HCT116 (cell line): ENCODE data around the gene TATDN2. TPM values are rescaled to one million over a fixed set of nuclear protein-coding genes. Genes with fewer than 3 reads are reported as not detected.

ENCODE experiments used
- ATAC-seq: fragments of 200-7000 bp; cut with Tn5 transposase; 2 replicates; pipeline ENCODE4 v1.9.1; 2020; ENCODE audit warnings: mild to moderate bottlenecking, moderate library complexity
- BruUV-seq: library from RNA; stranded (reverse); fragments of 400-500 nt; replicated peaks from 2 replicates; lab custom pipeline; 2021; lab: Mats Ljungman, UMichigan
- CTCF ChIA-PET: fragments of 300-600 bp; sonication (Branson Sonifier 250); formaldehyde crosslinking; loops from one replicate; lab custom pipeline; 2021; ENCODE audit warnings: antibody characterized with exemption; lab: Charles Lee
- POLR2A ChIA-PET: fragments of 300-600, 350-600 bp; sonication (Branson Sonifier 250); formaldehyde crosslinking; loops from one replicate; lab custom pipeline; 2021; ENCODE audit warnings: antibody characterized with exemption; lab: Charles Lee
- RAD21 ChIA-PET, 2 experiments: fragments of 300-600 bp; sonication (Branson Sonifier 250); formaldehyde crosslinking; loops; one replicate each; lab custom pipeline; 2023; ENCODE audit warnings: low total read pairs in 2 of 2; ENCODE audit not compliant: uncharacterized antibody in 2 of 2, unreplicated experiment in 2 of 2, low non-redundant PET in 1 of 2; lab: Charles Lee
- DNase-seq: peaks from one replicate; pipeline ENCODE4 v3.0.0-alpha.2; 2010; ENCODE audit warnings: low read depth, low spot score
- H2AFZ ChIP-seq: fragments of 200-600 bp; shearing (Covaris generic), sonication (generic); 2 replicates; pipeline ENCODE4 v1.6.1; 2017; ENCODE audit warnings: low read depth, mixed run types, mixed read lengths, antibody characterized with exemption, low read length; ENCODE audit not compliant: poor library complexity, severe bottlenecking
- H3K27ac ChIP-seq: 2 replicates; pipeline ENCODE4 v1.5.1; 2012; ENCODE audit warnings: low read depth, low read length
- H3K27me3 ChIP-seq: fragments of 200-600 bp; sonication (generic); 2 replicates; pipeline ENCODE4 v1.6.1; 2016; ENCODE audit warnings: mixed run types, low read length, mixed read lengths; ENCODE audit not compliant: insufficient read depth
- H3K36me3 ChIP-seq, 2 experiments: fragments of 200-500 bp in 1 of 2; fragments of 200-600 bp in 1 of 2; sonication (Bioruptor generic) in 1 of 2; sonication (generic) in 1 of 2; 2 replicates each; pipeline versions ENCODE4 v1.5.1 to v1.6.1; 2014 to 2016; ENCODE audit warnings: low read length in 2 of 2, inconsistent platforms in 1 of 2, mixed read lengths in 1 of 2, mixed run types in 1 of 2; ENCODE audit not compliant: insufficient read depth in 2 of 2, control insufficient read depth in 1 of 2
- H3K4me1 ChIP-seq, 2 experiments: fragments of 200-600 bp in 1 of 2; sonication (generic) in 1 of 2; 2 replicates each; pipeline versions ENCODE4 v1.5.1 to v1.6.1; 2012 to 2017; ENCODE audit warnings: low read length in 2 of 2, inconsistent platforms in 1 of 2, mild to moderate bottlenecking in 1 of 2, mixed read lengths in 1 of 2, mixed run types in 1 of 2, moderate library complexity in 1 of 2; ENCODE audit not compliant: insufficient read depth in 2 of 2, control insufficient read depth in 1 of 2
- H3K4me2 ChIP-seq: fragments of 200-600 bp; sonication (generic); 2 replicates; pipeline ENCODE4 v1.6.1; 2017; ENCODE audit warnings: mixed run types, low read length, mixed read lengths
- H3K4me3 ChIP-seq, 2 experiments: fragments of 200-600 bp in 1 of 2; sonication (generic) in 1 of 2; replicated peaks in 1 of 2; 2 replicates each; pipeline ENCODE4 v1.5.1; 2011 to 2016; ENCODE audit warnings: low read length in 2 of 2, control low read depth in 1 of 2, low read depth in 1 of 2, mild to moderate bottlenecking in 1 of 2, mixed read lengths in 1 of 2, mixed run types in 1 of 2
- H3K79me2 ChIP-seq: fragments of 200-600 bp; sonication (generic); 2 replicates; pipeline ENCODE4 v1.6.1; 2017; ENCODE audit warnings: mild to moderate bottlenecking, mixed run types, low read length, moderate library complexity, mixed read lengths; ENCODE audit not compliant: insufficient read depth
- H3K9ac ChIP-seq: fragments of 200-600 bp; sonication (generic); 2 replicates; pipeline ENCODE4 v1.6.1; 2016; ENCODE audit warnings: low read length, mixed read lengths
- H3K9me2 ChIP-seq: fragments of 200-600 bp; sonication (generic), shearing (Covaris generic); 2 replicates; pipeline ENCODE4 v1.6.1; 2017; ENCODE audit warnings: mixed run types, mild to moderate bottlenecking, moderate library complexity; ENCODE audit not compliant: insufficient read depth
- H3K9me3 ChIP-seq, 2 experiments: fragments of 200-500 bp in 1 of 2; fragments of 200-600 bp in 1 of 2; sonication (Bioruptor generic) in 1 of 2; sonication (generic) in 1 of 2; 2 replicates each; pipeline ENCODE4 v1.6.1; 2014 to 2017; ENCODE audit warnings: low read length in 2 of 2, mixed read lengths in 2 of 2, inconsistent platforms in 1 of 2, low read depth in 1 of 2, mild to moderate bottlenecking in 1 of 2, mixed run types in 1 of 2, moderate library complexity in 1 of 2; ENCODE audit not compliant: control insufficient read depth in 1 of 2, insufficient read depth in 1 of 2
- H4K20me1 ChIP-seq: fragments of 200-600 bp; sonication (generic), shearing (Covaris generic); 2 replicates; pipeline ENCODE4 v1.6.1; 2017; ENCODE audit warnings: mixed run types, mild to moderate bottlenecking, moderate library complexity; ENCODE audit not compliant: insufficient read depth
- CTCF ChIP-seq, 3 experiments: fragments of 200-600 bp in 1 of 3; sonication (generic) in 1 of 3; IDR thresholded peaks in 2 of 3; conservative IDR thresholded peaks in 1 of 3; 2 replicates each; pipeline ENCODE4 v1.5.1; 2012 to 2017; ENCODE audit warnings: low read depth in 2 of 3, low read length in 2 of 3, antibody characterized with exemption in 1 of 3, borderline replicate concordance in 1 of 3, control low read depth in 1 of 3, mild to moderate bottlenecking in 1 of 3, mixed read lengths in 1 of 3, mixed run types in 1 of 3, moderate library complexity in 1 of 3; ENCODE audit not compliant: insufficient read depth in 1 of 3
- EGR1 ChIP-seq: IDR thresholded peaks from 2 replicates; pipeline ENCODE4 v1.6.1; 2012; ENCODE audit warnings: low read depth
- ELF1 ChIP-seq: IDR thresholded peaks from 2 replicates; pipeline ENCODE4 v1.6.1; 2012; ENCODE audit warnings: low read depth, borderline replicate concordance
- EZH2 ChIP-seq: fragments of 200-600 bp; sonication (generic); IDR thresholded peaks from 2 replicates; pipeline ENCODE4 v1.6.1; 2017; ENCODE audit warnings: antibody characterized with exemption, mixed run types
- FOSL1 ChIP-seq: IDR thresholded peaks from 2 replicates; pipeline ENCODE4 v1.6.1; 2012; ENCODE audit warnings: low read depth
- JUND ChIP-seq: IDR thresholded peaks from 2 replicates; pipeline ENCODE4 v1.6.1; 2012
- MAX ChIP-seq: IDR thresholded peaks from 2 replicates; pipeline ENCODE4 v1.6.1; 2012
- POLR2AphosphoS5 ChIP-seq: IDR thresholded peaks from 2 replicates; pipeline ENCODE4 v1.6.1; 2011; ENCODE audit warnings: mild to moderate bottlenecking, low read depth, low read length, moderate library complexity
- RAD21 ChIP-seq: IDR thresholded peaks from 2 replicates; pipeline ENCODE4 v1.6.1; 2012; ENCODE audit warnings: low read depth, mild to moderate bottlenecking
- SIN3A ChIP-seq: IDR thresholded peaks from 2 replicates; pipeline ENCODE4 v1.6.1; 2012; ENCODE audit warnings: low read depth
- SP1 ChIP-seq: IDR thresholded peaks from 2 replicates; pipeline ENCODE4 v1.6.1; 2012; ENCODE audit warnings: low read depth
- SRF ChIP-seq: IDR thresholded peaks from 2 replicates; pipeline ENCODE4 v1.6.1; 2012; ENCODE audit warnings: low read depth
- TCF7L2 ChIP-seq: IDR thresholded peaks from 2 replicates; pipeline ENCODE4 v1.7.0; 2011; ENCODE audit warnings: borderline replicate concordance, inconsistent platforms; ENCODE audit not compliant: insufficient read depth, insufficient read length; ENCODE audit errors: extremely low read depth
- YY1 ChIP-seq: IDR thresholded peaks from 2 replicates; pipeline ENCODE4 v1.6.1; 2011; ENCODE audit warnings: low read length, low read depth, moderate library complexity, mild to moderate bottlenecking; ENCODE audit not compliant: insufficient replicate concordance; ENCODE audit errors: extremely low read depth
- ZFX ChIP-seq: fragments of 450-650 bp; IDR thresholded peaks from 2 replicates; pipeline ENCODE4 v1.6.1; 2017
- intact Hi-C: fragments of 100-400 bp; cut with micrococcal nuclease; formaldehyde crosslinking; loops from 2 replicates; pipeline ENCODE4 v1.10.0; 2022
- total RNA-seq: library from RNA; stranded (reverse); gene quantifications from one replicate; pipeline ENCODE4 v1.2.1, GENCODE V29; 2021; ENCODE audit not compliant: unreplicated experiment

Gene TATDN2
- total RNA-seq, 1 experiment from 2014 or later = 26.8 TPM

- no peak for TF ChIP-seq ELF1
- peak; percentile 60 for TF ChIP-seq TCF7L2
- TF ChIP-seq POLR2AphosphoS5 = peak; percentile 69
- TF ChIP-seq ZFX = no peak
- TF ChIP-seq, all 23 proteins: peak for 6
Observed at GRCh38 chr3:10224794-10225665, 23.2 kb upstream of the TATDN2 start (continued).

GRCh38 chr3:10226293-10226692, 22.0 kb upstream of the TATDN2 start:
- POLR2A ChIA-PET = no interaction called here

More at GRCh38 chr3:10226293-10226692, 22.0 kb upstream of the TATDN2 start:
- H3K27me3 ChIP-seq = no peaks in the 10 kb centered on the region
- no peaks in the 10 kb centered on the region for H3K79me2 ChIP-seq
- intact Hi-C loops = loop anchor here (5.0 to 10.0 kb wide), 4 partner anchors 111 to 509 kb away; partner anchors contain the start of genes BRK1 and EMC3
- peaks cover 18 to 30% of the 10 kb centered on the region in 2 experiments for H3K4me1 ChIP-seq
- BruUV-seq = no TSS peak
- no peak for TF ChIP-seq TCF7L2
- no peak for TF ChIP-seq EZH2
- TF ChIP-seq ELF1 = no peak
- TF ChIP-seq YY1 = no peak
- no peak for TF ChIP-seq CTCF (IDR thresholded peaks at IDR 0.05 in 2 of 3, conservative IDR thresholded peaks at IDR 0.05 in 1 of 3; ENCODE audit: borderline replicate concordance in 1 of 3, insufficient read depth in 1 of 3, low read depth in 2 of 3, low read length in 2 of 3)
- TF ChIP-seq RAD21 = no peak
- no peak for TF ChIP-seq EGR1
- TF ChIP-seq MAX = no peak
- TF ChIP-seq SIN3A = no peak
- TF ChIP-seq SRF = no peak
- TF ChIP-seq JUND = no peak
- no peak for TF ChIP-seq FOSL1
- no peak for TF ChIP-seq POLR2AphosphoS5
- no peak for TF ChIP-seq SP1
- RAD21 ChIA-PET = no interaction called here
- DNase-seq = no peak
- CTCF ChIA-PET = no interaction called here
- no peak overlapping the region for H3K4me2 ChIP-seq
- H2AFZ ChIP-seq = no peak overlapping the region
- H3K36me3 ChIP-seq = no peaks in the 10 kb centered on the region
- H3K9me2 ChIP-seq = no peaks in the 10 kb centered on the region
- H3K9ac ChIP-seq = no peak overlapping the region
- ATAC-seq = no peak
- no peak overlapping the region for H3K27ac ChIP-seq
- H3K4me3 ChIP-seq = no peak overlapping the region
- no peaks in the 10 kb centered on the region for H3K9me3 ChIP-seq
- H4K20me1 ChIP-seq = no peaks in the 10 kb centered on the region
